GM19035 (cell line): ENCODE results near the gene ASPA.

Source experiments
- ATAC-seq: cut with Tn5 transposase; IDR thresholded peaks from one replicate; pipeline ENCODE4 v1.9.1; 2021; ENCODE audit not compliant: unreplicated experiment

ASPA gene

GRCh38 chr17:3532859-3533142, 57.0 kb downstream of the ASPA start:
- no peak for ATAC-seq

GRCh38 chr17:3533752-3534151, 58.0 kb downstream of the ASPA start:
- no peak for ATAC-seq

DNA sequence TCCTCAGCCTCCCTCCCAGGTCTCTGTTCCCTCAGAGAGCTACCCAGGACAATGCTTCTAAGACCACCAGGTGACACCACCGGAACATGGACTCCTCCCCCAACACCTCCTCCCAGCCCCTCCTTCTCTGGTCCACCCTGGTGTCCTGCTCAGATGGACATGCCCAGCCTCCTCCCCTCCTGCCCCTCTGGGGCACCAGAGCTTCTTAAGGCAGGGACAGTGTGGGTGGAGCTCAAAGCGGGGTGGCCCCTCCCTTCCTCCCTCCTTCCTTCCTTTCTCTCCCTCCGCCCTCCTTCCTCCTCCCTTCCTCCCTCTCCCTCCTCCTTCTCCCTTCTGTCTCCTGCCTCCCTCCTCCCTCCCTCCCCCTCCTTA, 59.1 kb downstream of the ASPA start:
- no peak for ATAC-seq

GRCh38 chr17:3535253-3535995, 59.6 kb downstream of the ASPA start:
- ATAC-seq = no peak

GRCh38 chr17:3536716-3537115, 60.9 kb downstream of the ASPA start:
- no peak for ATAC-seq

DNA sequence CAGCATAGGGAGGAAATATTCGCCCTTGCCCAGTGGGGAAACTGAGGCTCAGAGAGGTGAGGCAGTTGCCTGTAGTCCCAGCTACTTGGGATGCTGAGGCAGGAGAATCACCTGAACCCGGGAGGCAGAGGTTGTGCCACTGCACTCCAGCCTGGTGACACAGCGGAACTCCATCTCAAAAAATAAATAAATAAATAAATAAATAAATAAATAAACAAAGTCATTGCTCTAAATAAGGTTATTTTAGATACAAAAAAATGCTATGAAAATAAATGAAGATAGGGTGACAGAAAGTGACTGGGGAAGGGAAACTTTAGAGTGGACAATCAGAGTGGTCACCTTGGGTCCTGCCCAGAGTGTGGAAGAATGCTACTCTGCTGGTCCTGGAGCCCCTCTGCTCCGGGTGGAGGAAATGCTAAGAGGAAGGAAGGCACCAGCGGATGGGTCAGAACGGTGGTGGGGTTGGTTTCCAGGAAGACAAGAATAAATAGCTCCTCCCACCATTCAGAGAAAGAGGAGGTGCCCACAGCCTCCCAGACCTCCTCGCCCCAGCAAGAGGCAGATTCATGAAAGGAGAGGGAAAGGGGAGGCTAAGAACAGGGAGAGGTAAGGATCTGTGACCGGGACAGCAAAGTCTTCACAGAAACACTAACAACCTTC, 64.2 kb downstream of the ASPA start:
- no peak for ATAC-seq

GRCh38 chr17:3542410-3543088, 66.8 kb downstream of the ASPA start:
- no peak for ATAC-seq

GRCh38 chr17:3543453-3543852, 67.7 kb downstream of the ASPA start:
- ATAC-seq = no peak

GRCh38 chr17:3544365-3544764, 68.6 kb downstream of the ASPA start:
- ATAC-seq = no peak

DNA sequence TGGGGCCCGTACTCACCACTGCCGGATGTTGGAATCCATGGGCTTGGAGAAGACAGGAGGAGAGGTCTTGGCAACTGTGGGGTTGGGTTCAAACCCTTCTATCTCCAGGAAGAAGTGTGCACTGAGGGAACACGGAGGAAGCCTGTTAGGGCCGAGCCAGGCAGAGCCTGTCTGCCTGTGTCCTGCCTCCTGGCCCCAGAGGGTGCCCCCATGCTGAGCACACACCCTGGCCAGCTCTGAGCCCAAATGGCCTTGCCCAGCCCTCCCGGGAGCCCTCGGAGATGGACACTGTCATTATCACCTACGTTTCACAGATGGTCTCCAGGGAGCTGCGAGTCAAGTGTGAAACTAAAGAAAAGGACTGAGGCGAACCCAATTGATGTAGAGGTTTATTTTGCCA, 69.4 kb downstream of the ASPA start:
- ATAC-seq = no peak

DNA sequence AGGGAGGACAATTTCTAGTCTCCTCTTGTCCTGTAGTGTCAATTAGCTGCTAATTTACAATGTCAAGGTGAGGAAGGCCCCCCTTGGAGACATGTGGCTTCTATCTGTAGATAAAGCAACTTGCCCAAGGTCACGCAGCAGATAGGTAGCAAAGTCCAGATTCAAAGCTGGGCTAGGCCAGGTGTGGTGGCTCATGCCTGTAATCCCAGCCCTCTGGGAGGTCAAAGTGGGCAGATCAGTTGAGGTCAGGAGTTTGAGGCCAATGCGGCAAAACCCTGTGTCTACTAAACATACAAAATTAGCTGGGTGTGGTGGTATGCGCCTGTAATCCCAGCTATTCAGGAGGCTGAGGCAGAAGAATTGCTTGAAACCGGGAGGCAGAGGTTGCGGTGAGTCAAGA, 70.7 kb downstream of the ASPA start:
- ATAC-seq = no peak

- ATAC-seq = no peak
Observed at GRCh38 chr17:3546997-3547396, 71.2 kb downstream of the ASPA start.

DNA sequence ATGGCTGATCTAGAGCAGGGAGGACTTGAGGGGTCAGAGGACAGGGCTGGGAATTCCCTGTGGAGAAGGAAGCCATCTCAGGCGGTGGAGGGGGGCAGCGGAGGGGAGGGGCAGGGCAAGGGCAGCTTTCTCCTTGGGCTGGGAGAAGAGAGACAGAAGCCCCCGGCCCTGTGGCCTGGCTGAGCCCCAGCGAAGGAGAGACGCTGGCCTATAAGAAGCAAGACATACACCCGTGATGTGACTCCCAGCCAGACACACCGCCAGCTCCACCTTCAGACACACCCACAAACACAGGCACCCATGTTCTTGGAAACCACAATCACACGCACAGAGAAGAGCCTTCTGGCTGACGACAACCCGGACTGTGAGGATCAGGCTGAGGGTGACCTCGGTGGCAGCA, 71.8 kb downstream of the ASPA start:
- ATAC-seq = no peak

GRCh38 chr17:3549610-3550162, 73.9 kb downstream of the ASPA start:
- ATAC-seq = no peak

DNA sequence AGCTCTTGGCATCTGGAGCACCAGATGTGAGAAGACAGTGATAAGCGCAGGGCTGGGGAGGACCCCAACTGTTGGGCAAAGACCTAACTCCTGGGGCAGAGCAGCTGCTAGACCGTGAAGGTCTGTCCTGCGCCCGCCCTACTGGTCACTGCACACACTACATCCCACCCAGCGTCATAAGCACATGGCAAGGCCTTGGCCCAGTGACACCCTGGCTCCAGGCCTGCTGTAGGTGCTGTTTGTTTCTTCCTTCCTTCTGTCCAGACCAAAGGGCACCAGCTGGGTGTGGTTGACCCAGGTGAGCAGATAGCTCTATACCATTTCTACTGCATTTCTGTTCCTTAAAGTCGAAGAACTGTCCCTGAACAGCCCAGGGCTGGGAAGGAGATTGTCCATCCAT, 75.4 kb downstream of the ASPA start:
- ATAC-seq = no peak

- no peak for ATAC-seq
Observed at GRCh38 chr17:3552916-3553315, 77.1 kb downstream of the ASPA start.
